B cell (primary cell): Measurements from ENCODE around the gene EYA3. TPM values are rescaled to one million over a fixed set of nuclear protein-coding genes. Genes with fewer than 3 reads are reported as not detected.
"Not testable (repeated sequence)": the region's sequence is repeated elsewhere in the genome, so short reads cannot be mapped to it uniquely, and the experiment has no call there.

Source experiments
- ATAC-seq: fragments of 200-7000 bp; cut with Tn5 transposase; one replicate; pipeline ENCODE4 v1.10.0; 2021; ENCODE audit warnings: low read depth, mild to moderate bottlenecking, moderate number of reproducible peaks, moderate library complexity
- CTCF ChIA-PET: fragments of 350-600 bp; sonication (Branson Sonifier 250); formaldehyde crosslinking; loops from one replicate; lab custom pipeline; 2021; ENCODE audit warnings: antibody characterized with exemption, inconsistent platforms; lab: Charles Lee
- POLR2A ChIA-PET: fragments of 350-600 bp; sonication (Branson Sonifier 250); formaldehyde crosslinking; loops from one replicate; lab custom pipeline; 2021; ENCODE audit warnings: antibody characterized with exemption; lab: Charles Lee
- DNase-seq: peaks from one replicate; pipeline ENCODE4 v3.0.0; 2013
- H2AFZ ChIP-seq: 2 replicates; pipeline ENCODE4 v1.6.1; 2012; ENCODE audit warnings: mild to moderate bottlenecking, low read depth, low read length; ENCODE audit not compliant: insufficient read depth, poor library complexity, severe bottlenecking
- H3K27ac ChIP-seq, 2 donors: 1 replicate in 1 of 2; 2 replicates in 1 of 2; pipeline ENCODE4 v1.5.1; 2012 to 2013; ENCODE audit warnings: low read length in 2 of 2, mild to moderate bottlenecking in 2 of 2, moderate library complexity in 1 of 2
- H3K27me3 ChIP-seq, 4 experiments: fragments of 200-600 bp in 1 of 4; sonication (generic) in 1 of 4; replicated peaks in 1 of 4; 1 replicate in 2 of 4; 2 replicates in 2 of 4; pipeline versions ENCODE4 v1.6.1 to v1.7.0; 2013 to 2016; ENCODE audit warnings: low read length in 3 of 4, mild to moderate bottlenecking in 2 of 4, mixed read lengths in 1 of 4, moderate library complexity in 1 of 4; ENCODE audit not compliant: insufficient read depth in 4 of 4, control insufficient read depth in 3 of 4; ENCODE audit errors: control extremely low read depth in 1 of 4
- H3K36me3 ChIP-seq, 2 experiments: replicated peaks in 1 of 2; 1 replicate in 1 of 2; 2 replicates in 1 of 2; pipeline versions ENCODE4 v1.6.1 to v1.7.1; 2013; ENCODE audit warnings: low read length in 1 of 2; ENCODE audit not compliant: insufficient read depth in 2 of 2, control insufficient read depth in 1 of 2; ENCODE audit errors: control extremely low read depth in 1 of 2, extremely low read depth in 1 of 2
- H3K4me1 ChIP-seq, 2 donors: fragments of 200-600 bp in 1 of 2; sonication (generic) in 1 of 2; 1 replicate in 1 of 2; 2 replicates in 1 of 2; pipeline versions ENCODE4 v1.5.1 to v1.6.1; 2013 to 2017; ENCODE audit warnings: low read length in 2 of 2; ENCODE audit not compliant: control insufficient read depth in 2 of 2, insufficient read depth in 2 of 2
- H3K4me2 ChIP-seq: replicated peaks from 2 replicates; pipeline ENCODE3; 2012; ENCODE audit warnings: mild to moderate bottlenecking, low read depth, low read length; ENCODE audit not compliant: poor library complexity, severe bottlenecking
- H3K4me3 ChIP-seq, 5 experiments: fragments of 200-600 bp in 1 of 5; sonication (generic) in 1 of 5; 1 replicate in 3 of 5; 2 replicates in 2 of 5; pipeline versions ENCODE4 v1.5.1 to v1.7.0; 2011 to 2016; ENCODE audit warnings: low read length in 4 of 5, mild to moderate bottlenecking in 4 of 5, low read depth in 2 of 5, control low read depth in 1 of 5, moderate library complexity in 1 of 5; ENCODE audit not compliant: insufficient read depth in 1 of 5; ENCODE audit errors: control extremely low read depth in 1 of 5, extremely low read depth in 1 of 5
- H3K79me2 ChIP-seq: fragments of 200-600 bp; sonication (generic); one replicate; pipeline ENCODE4 v1.6.0; 2016; ENCODE audit warnings: low read length; ENCODE audit not compliant: control insufficient read depth, insufficient read depth
- H3K9ac ChIP-seq: fragments of 200-600 bp; sonication (generic); 2 replicates; pipeline ENCODE4 v1.6.1; 2017; ENCODE audit warnings: mild to moderate bottlenecking, low read length, moderate library complexity
- H3K9me3 ChIP-seq, 3 donors: one replicate each; pipeline versions ENCODE4 v1.6.1 to v1.7.1; 2013; ENCODE audit warnings: low read length in 2 of 3; ENCODE audit not compliant: control insufficient read depth in 2 of 3, insufficient read depth in 1 of 3; ENCODE audit errors: control extremely low read depth in 1 of 3
- H4K20me1 ChIP-seq: 2 replicates; pipeline ENCODE4 v1.6.0; 2012; ENCODE audit warnings: mild to moderate bottlenecking, low read length; ENCODE audit not compliant: insufficient read depth, control insufficient read depth, poor library complexity, severe bottlenecking
- H3K27ac Mint-ChIP-seq: one replicate; pipeline ENCODE4 v1.8.0; 2021; ENCODE audit warnings: mixed read lengths
- H3K27me3 Mint-ChIP-seq: one replicate; pipeline ENCODE4 v1.8.0; 2021; ENCODE audit warnings: mixed read lengths
- H3K4me1 Mint-ChIP-seq: one replicate; pipeline ENCODE4 v1.8.0; 2021; ENCODE audit warnings: mixed read lengths
- H3K4me3 Mint-ChIP-seq: one replicate; pipeline ENCODE4 v1.8.0; 2021; ENCODE audit warnings: mixed read lengths
- H3K9me3 Mint-ChIP-seq: one replicate; pipeline ENCODE4 v1.8.0; 2022; ENCODE audit warnings: mixed read lengths; ENCODE audit not compliant: insufficient read depth
- EZH2 ChIP-seq: IDR thresholded peaks from 2 replicates; pipeline ENCODE4 v1.6.1; 2012; ENCODE audit warnings: borderline replicate concordance, low read depth, mild to moderate bottlenecking, moderate library complexity, low read length; ENCODE audit not compliant: insufficient read depth, poor library complexity, severe bottlenecking
- WGBS: methylation state at CpG from one replicate; pipeline ENCODE4 v1.1.5; 2013; ENCODE audit warnings: missing lambda C conversion rate; ENCODE audit not compliant: insufficient coverage; 5-methylcytosine and 5-hydroxymethylcytosine counted together
- intact Hi-C: fragments of 100-400 bp; cut with micrococcal nuclease; formaldehyde crosslinking; loops from one replicate; pipeline ENCODE4 v1.10.0; 2022
- polyA plus RNA-seq: library from polyadenylated mRNA; depleted of rRNA; stranded (reverse); fragments of >200 nt; gene quantifications from 2 replicates; pipeline ENCODE4 v1.2.3, GENCODE V29; 2012
- total RNA-seq, 2 donors: library from RNA; stranded (reverse); fragments of 120-200 nt in 1 of 2; gene quantifications; 1 replicate in 1 of 2; 2 replicates in 1 of 2; pipeline versions ENCODE4 v1.2.3 to v1.2.4, GENCODE V29; 2013 to 2022
- TF ChIP-seq, protein P1 (sequence below): fragments of 200-600 bp; IDR thresholded peaks from one replicate; pipeline ENCODE4 v1.8.0; 2022; ENCODE audit warnings: antibody characterized with exemption, mild to moderate bottlenecking

Gene EYA3
- total and polyA plus RNA-seq, 2 donors (not counting 1 experiment from before 2014, with no cell fraction given): 14.1 to 31.3 TPM

DNA sequence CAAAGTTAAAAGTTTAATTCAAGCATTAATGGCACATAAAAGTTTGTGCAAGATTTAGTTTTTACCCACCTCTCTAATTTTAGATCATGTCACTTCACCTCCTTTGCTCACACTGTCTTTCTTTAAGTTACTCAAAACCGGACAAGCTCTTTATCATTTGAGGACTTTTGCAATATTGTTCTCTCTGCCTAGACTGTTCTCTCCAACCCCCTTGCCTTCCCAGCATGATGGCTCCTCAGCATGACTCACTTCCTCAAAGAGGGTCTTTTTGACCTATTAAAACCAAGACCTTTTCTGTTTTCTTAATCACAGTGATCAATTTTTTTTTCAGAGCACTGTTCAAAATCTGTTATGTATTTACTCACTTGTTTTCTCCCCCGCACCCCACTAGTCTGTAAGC is 67.3 kb downstream of the EYA3 start:
- Mint-ChIP-seq H3K27ac (no peak overlapping the region), H3K9me3 (no peaks in the 10 kb centered on the region), H3K27me3 (no peaks in the 10 kb centered on the region), H3K4me1 (no peaks in the 10 kb centered on the region), H3K4me3 (no peak overlapping the region)
- H3K9me3 ChIP-seq: no peaks in the 10 kb centered on the region
- ATAC-seq (no peak), DNase-seq (no peak)
- no peak overlapping the region for H3K4me3 ChIP-seq
- no peaks in the 10 kb centered on the region for H4K20me1 ChIP-seq
- no peaks in the 10 kb centered on the region for H3K79me2 ChIP-seq
- H3K9ac ChIP-seq: no peak overlapping the region
- WGBS: 80% methylated on average over 1 of the region's 2 CpGs
- no peaks in the 10 kb centered on the region for H3K27me3 ChIP-seq
- no peak overlapping the region for H3K4me2 ChIP-seq
- intact Hi-C loops: no loop called here
- H2AFZ ChIP-seq: no peak overlapping the region
- TF ChIP-seq, protein P1, sequence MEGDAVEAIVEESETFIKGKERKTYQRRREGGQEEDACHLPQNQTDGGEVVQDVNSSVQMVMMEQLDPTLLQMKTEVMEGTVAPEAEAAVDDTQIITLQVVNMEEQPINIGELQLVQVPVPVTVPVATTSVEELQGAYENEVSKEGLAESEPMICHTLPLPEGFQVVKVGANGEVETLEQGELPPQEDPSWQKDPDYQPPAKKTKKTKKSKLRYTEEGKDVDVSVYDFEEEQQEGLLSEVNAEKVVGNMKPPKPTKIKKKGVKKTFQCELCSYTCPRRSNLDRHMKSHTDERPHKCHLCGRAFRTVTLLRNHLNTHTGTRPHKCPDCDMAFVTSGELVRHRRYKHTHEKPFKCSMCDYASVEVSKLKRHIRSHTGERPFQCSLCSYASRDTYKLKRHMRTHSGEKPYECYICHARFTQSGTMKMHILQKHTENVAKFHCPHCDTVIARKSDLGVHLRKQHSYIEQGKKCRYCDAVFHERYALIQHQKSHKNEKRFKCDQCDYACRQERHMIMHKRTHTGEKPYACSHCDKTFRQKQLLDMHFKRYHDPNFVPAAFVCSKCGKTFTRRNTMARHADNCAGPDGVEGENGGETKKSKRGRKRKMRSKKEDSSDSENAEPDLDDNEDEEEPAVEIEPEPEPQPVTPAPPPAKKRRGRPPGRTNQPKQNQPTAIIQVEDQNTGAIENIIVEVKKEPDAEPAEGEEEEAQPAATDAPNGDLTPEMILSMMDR: no peak
- TF ChIP-seq EZH2: no peak
- ChIA-PET POLR2A (no interaction called here), CTCF (interaction anchor here (0.6 kb wide), 1 partner anchor 139 kb away, joined by 6 read pairs; no protein-coding TSS in a partner anchor)
- H3K36me3 ChIP-seq: peaks cover 13 to 22% of the 10 kb centered on the region in 2 experiments
- H3K4me1 ChIP-seq: no peaks in the 10 kb centered on the region
- H3K27ac ChIP-seq: no peak overlapping the region

DNA sequence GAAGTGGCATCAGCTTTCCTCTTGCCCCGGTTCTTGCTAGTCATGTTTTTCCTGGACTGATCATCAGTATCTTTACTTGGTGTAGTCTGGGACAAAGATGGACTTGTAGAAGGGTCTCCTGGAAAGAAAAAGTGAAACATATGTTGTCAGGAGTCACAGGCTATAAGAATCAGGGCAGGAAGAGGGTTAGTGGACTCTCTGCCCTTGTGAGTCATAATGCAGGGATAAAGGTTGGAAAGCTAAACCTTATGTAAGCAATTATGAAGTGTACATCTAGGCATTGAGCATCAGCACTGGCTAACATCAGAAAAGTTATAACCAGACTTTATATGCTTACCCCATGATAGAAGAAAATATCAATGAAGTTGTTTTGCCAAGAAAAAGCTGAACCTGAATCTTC is 77.4 kb downstream of the EYA3 start:
- DNase-seq (no peak), ATAC-seq (no peak)
- H3K4me1 Mint-ChIP-seq: no peaks in the 10 kb centered on the region
- POLR2A ChIA-PET: no interaction called here
- Histone ChIP-seq H2AFZ (no peak overlapping the region), H3K4me2 (no peak overlapping the region), H3K9ac (no peak overlapping the region), H3K4me1 (no peaks in the 10 kb centered on the region), H3K27ac (no peak overlapping the region), H4K20me1 (no peaks in the 10 kb centered on the region), H3K27me3 (no peaks in the 10 kb centered on the region), H3K79me2 (no peaks in the 10 kb centered on the region), H3K36me3 (peaks cover 7 to 43% of the 10 kb centered on the region in 2 experiments), H3K9me3 (no peaks in the 10 kb centered on the region), H3K4me3 (no peak overlapping the region)
- H3K9me3 Mint-ChIP-seq: no peaks in the 10 kb centered on the region
- CTCF ChIA-PET: no interaction called here
- TF ChIP-seq, protein P1: no peak
- TF ChIP-seq EZH2: no peak
- intact Hi-C loops: no loop called here
- H3K4me3 Mint-ChIP-seq: no peak overlapping the region
- WGBS: 100% methylated on average over 1 of the region's 1 CpG
- no peaks in the 10 kb centered on the region for H3K27me3 Mint-ChIP-seq
- H3K27ac Mint-ChIP-seq: no peak overlapping the region

DNA sequence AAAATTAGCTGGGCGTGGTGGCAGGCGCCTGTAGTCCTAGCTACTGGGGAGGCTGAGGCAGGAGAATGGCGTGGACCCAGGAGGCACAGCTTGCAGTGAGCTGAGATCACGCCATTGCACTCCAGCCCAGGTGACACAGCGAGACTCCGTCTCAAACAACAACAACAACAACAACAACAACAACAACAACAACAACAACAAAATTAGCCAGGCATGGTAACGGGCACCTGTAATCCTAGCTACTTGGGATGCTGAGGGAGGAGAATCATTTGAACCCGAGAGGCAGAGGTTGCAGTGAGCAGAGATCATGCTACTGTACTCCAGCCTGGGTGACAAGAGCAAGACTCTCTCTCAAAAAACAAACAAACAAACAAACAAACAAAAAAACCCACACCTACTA is 85.3 kb downstream of the EYA3 start:
- H3K4me1 ChIP-seq, H3K27me3 ChIP-seq, H3K9me3 ChIP-seq, H3K4me1 Mint-ChIP-seq, intact Hi-C loops, H3K4me2 ChIP-seq, H3K4me3 Mint-ChIP-seq, H2AFZ ChIP-seq, CTCF ChIA-PET, H3K9me3 Mint-ChIP-seq, H3K27ac Mint-ChIP-seq, H4K20me1 ChIP-seq, H3K27me3 Mint-ChIP-seq, H3K27ac ChIP-seq, H3K79me2 ChIP-seq, H3K4me3 ChIP-seq, DNase-seq, POLR2A ChIA-PET, ATAC-seq, H3K9ac ChIP-seq: not testable (repeated sequence)
- H3K36me3 ChIP-seq: peaks cover 7 to 33% of the 10 kb centered on the region in 2 experiments
- WGBS: no CpG with 5 or more reads among the region's 8 CpGs
